Fibroblast of skin of abdomen (primary cell): ENCODE results near the gene GDF9.
"Not testable (repeated sequence)": the region's sequence is repeated elsewhere in the genome, so short reads cannot be mapped to it uniquely, and the experiment has no call there.

ENCODE experiments used
- DNase-seq: peaks from one replicate; pipeline ENCODE4 v3.0.0-alpha.2; 2013

Gene GDF9

DNA sequence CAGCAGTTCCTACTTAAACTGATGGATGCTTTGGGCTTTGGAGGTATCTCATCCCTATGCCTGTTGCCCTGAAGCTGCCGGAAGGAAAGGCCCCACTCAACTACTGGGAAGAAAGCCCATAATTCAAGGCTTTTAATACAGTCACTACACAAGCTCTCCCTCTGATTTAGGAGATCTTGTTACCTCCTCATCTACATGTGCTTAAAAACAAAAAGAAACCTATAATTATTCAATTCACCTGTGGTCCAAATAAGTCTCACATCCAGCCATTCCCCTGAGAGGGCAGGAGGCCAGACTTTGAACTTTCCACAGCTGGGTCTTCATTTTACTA is 6.5 kb upstream of the GDF9 start:
- DNase-seq: no peak

DNA sequence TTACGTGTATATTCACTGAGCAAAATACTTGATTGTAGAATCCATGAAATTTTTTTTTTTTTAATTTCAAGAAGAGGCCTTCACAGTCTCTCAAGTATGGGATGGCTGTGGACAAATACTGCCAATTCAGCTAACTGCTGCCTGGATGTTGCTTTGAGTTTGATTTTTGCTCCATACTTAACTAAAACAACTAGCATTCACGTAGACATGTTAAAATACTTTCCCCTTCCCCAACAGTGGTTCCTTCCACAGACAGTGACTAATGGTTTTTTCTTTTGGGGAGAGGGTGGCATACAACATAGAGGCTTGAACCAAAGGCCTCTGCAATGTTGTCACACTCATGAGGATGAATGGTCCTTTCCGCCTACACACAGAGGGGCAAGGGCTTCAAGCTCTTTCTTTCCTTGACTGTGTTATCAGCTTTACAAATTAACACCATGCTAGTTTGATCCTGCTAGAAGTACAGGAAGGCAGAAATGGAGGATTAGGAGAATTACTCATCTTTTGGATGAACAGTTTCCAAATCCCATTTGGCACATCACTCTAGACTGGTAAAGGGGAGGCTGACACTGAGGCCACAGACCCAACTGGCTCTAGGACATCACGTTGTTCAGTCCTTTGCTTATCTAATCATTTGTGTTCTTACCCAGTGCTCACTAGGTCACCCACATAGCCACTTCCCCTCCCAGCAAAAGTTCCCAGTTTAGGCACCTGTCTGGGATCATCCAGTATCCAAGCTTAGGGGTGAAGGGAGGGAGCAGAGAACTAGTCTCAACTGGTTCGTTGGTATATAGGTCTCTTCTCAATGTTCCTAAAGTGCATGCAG is 5.4 kb upstream of the GDF9 start:
- DNase-seq: no peak

DNA sequence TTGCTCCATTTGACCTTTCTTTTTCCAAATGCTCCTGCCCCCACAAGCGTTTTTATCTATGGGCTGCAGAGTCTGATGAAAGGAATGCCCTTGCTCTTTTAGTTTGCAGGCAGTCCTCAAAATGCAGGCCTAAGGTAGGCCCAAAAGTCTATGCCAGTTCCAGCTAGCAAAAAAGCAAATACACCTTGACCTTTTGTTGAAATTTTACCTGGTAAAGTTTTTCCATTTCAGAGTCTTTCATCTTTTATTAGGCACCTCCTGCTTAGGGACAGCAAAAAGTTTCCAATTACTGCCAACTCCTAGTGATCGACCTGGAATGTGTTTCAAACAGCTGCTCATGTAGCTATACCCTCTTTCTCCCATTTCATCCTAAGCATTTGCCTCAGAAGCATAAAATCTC is 4.5 kb upstream of the GDF9 start:
- DNase-seq: no peak

DNA sequence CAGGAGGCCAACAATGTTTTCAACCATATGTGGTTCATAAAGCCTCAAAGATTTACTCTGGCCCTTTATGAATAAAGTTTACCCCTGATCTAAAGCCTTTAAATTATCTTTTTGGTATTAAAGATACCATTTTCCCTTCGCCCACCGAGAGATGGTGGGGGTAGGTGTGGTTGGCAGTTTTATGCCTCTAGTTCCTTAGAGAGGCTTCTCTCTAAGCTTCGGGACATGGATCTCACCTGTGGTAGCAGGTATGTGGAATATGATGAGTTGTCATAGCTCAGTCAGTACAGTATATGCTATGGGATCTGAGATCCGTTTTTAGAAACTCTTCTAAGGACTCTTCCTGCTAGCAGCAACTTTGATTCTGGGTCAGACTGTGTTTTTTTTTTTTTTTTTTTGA is 2.5 kb upstream of the GDF9 start:
- no peak for DNase-seq

DNA sequence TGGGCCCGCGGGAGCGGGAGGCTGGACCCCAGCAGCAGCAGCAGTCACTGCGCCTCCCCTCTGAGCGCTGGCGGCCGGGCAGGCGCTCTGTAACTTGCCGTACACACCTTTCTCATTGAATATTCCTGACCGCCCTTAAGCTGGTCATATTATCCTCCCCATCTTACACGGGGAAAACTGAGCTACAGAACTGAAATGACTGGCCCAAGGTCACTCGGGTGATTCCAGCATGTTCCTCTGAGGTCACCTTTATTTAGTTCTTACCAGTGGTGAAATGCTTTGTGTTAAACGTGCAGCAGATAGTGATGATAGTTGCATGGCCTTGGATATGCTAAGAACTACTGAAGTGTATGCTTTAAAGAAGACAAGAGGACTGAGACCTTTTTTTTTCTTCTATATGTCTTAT is 780 bp upstream of the GDF9 start:
- no peak for DNase-seq

DNA sequence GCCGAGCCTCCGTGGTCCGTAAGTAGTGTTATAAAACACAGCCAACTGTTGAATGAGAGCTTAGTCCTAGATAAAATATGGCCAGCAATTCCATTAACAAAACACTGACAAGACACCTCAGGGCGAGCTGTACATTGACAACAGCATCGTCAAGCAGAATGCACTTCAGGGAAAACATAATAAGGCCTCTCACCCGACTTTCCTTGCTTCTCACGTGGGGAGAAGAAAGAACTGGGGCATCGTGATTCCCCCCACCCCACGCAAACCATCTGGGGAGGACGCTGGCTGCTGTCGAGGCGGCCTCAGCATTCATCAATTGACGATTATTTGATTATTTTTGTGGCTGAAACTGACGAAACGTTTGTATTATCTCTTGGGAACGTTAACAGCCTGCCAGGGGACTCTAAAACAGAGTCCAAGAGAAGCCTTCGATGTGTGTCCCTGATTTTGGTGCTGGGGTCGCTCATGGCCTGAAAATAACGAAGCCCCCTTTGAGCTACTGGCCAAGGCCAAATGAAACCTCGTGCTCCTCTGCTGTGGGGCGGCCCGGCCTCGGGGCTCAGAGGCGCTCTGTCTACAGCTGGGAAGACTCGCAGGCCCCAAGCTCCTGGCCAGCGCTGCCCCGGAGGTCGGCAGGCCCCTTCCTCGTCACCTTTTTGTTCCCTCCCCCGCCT is 464 bp downstream of the GDF9 start:
- DNase-seq: no peak

DNA sequence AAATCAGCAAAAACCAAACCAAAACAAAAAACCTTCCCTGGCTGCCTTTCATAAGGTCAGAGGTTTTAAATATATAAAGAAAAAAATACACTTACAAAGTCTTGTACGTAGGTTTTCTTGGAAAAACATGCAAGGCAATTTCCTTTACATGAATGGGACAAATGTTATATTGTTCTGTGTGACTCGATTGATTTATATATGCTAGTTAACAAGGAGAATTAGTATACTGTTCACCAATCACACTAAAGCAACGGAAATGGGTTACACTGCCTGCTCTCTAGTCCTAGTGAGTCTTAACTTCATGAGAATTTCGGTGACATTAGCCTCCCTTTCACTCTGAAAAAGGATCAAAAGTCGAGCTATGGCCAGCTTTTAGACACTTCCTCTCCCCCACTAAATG is 5.5 kb downstream of the GDF9 start:
- no peak for DNase-seq

DNA sequence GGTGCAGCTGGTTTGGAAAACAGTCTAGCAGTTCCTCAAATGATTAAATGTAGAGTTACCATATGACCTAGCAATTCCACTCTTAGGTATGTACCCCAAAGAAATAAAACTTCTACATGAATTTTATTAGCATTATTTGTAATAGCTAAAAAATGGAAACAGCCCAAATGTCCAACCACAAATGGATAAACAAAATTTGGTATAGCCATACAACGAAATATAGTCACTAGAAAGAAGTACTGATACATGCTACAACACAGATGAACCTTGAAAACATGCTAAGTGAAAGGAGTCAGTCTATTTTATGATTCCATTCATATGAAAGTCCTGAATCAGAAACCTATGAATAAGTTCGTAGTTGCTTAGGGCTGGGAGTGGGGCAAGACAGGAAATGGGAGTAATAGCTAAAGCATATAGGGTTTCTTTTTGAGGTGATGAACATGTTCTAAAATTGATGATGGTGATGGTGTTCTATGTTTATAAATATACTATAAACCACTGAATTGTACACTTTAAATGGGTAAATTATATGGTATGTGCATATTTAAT is 6.3 kb downstream of the GDF9 start:
- no peak for DNase-seq

DNA sequence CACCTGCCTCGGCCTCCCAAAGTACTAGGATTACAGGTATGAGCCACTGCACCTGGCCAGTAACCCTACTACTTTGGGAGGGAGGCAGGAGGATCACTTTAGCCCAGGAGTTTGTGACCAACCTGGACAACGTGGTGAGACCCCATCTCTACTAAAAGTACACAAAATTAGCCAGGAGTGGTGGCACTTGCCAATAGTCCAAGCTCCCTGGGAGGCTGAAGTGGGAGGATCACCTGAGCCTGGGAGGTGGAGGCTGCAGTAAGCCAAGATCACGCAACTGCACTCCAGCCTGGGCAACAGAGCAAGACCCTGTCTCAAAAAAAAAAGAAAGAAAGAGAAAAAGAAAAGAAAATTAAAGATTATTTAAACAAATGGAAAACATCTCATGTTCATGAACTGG is 10.3 kb downstream of the GDF9 start:
- no peak for DNase-seq

DNA sequence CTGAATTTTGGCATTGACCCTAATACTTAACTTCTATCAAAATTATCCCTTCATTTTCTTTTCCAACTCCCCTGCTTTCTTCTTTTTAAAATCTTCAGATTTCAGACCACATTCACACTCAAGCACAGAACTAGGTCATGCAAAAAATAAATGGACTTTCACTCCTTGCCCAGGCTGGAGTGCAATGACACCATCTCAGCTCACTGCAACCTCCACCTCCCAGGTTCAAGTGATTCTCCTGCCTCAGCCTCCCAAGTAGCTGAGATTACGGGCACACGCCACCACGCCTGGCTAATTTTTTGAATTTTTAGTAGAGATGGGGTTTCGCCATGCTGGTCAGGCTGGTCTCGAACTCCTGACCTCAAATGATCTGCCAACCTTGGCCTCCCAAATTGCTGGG is 11.3 kb downstream of the GDF9 start:
- not testable (repeated sequence) for DNase-seq

DNA sequence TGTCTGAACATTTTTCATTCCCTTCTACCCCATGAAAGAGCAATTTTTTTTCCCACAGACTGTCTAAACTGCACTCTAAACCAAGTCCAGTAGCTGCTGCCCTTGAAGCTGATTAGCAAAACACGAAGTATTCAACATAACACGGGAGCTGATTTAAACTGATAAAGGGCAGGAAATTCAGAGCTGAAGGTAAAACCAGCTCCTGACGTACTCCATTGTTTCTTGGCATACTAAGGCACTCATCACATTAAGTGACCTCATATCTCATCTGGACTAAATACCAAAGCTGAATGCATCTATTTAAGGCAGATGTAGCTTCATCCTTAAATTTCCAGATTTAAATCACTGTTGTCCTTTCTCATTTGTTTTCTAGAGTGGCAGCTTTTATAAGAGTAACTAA is 12.0 kb downstream of the GDF9 start:
- no peak for DNase-seq

DNA sequence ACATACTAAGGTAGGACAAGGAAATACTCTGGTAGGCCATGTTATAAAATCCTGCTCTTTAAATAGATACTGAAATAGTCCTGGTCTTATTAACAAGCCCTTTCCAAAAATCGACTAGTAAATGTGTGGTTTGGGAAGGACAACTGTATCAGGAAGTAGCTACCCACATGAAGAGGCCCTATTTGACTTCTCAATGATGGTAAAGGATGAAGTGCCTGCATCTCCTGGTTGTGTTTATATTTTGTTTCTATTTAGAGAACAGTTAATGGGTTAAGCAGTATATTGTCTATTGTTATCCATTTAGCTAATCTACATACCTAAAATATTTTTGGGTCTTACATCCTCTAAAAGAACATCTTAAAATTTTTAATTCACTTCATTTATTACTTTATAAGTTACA is 12.5 kb downstream of the GDF9 start:
- DNase-seq: no peak

DNA sequence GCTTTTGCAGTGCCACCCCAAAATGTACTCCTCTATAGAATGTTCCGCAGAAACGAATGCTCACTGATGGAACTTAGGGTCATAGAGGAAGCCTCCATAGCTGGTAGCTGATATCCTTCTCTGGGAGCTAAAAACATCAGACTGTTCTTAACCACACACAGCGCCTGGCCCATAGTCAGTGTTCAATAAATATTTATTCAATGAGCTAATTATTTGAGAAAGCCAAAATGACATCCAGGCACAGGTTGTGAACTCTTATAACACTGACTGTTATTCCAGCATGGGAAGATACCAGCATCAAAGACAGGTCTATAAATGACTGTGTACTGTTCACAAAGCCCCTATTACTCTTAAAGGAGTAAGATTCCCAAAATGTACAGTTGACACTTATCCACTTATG is 12.9 kb downstream of the GDF9 start:
- no peak for DNase-seq

DNA sequence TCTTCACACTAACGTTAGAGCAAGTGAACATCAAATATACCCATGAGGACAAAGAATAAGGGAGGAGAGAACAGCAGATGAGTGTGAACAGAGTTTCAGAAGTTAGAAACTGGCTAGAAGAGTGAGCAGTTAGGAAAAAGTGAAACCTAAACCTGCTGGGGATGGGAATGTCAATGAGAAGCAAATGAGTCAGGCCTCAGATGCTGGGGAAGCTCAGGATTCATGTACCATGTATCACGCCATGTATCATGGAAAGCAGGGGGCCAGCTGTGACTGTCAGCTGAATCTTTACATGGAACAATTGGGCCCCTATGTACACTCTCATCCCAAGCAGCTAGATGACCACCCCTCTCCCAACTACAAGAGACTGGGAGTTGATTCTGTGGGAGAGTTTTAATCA is 16.2 kb downstream of the GDF9 start:
- DNase-seq: peak; percentile 55

DNA sequence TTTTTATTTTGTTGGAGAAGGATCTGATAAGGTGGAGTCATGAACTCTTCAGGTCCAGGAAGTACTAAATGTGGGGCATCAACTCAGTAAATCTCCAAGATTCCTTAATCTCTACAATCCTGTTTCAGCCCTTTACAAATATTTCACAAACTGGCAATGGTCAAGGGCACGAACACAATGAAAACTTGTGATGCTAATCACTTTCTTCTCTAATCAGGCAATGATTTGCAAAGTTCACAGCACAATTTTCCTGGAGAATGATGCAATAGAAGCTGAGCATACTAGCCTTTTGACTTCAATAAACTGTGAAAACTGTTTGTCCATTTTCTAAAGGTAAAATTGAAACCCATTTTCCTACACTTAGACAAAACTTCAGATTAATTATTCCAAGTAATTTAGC is 16.9 kb downstream of the GDF9 start:
- no peak for DNase-seq

DNA sequence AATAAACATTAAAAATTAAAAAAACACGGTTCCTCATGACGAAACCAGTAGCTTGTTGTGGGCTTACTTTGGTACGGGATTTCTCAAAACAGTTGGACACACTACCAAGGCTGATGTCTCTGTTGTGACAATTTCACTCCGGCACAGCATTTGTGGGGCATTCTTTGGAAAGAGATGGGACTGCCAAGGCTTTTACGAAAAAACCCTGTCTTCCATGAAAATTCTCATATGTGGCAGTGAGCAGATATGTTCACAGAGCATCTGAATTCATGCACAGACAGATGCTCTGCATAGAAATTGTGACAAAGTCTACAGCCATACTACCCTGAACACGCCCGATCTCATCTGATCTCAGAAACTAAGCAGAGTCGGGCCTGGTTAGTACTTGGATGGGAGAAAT is 18.0 kb downstream of the GDF9 start:
- no peak for DNase-seq

DNA sequence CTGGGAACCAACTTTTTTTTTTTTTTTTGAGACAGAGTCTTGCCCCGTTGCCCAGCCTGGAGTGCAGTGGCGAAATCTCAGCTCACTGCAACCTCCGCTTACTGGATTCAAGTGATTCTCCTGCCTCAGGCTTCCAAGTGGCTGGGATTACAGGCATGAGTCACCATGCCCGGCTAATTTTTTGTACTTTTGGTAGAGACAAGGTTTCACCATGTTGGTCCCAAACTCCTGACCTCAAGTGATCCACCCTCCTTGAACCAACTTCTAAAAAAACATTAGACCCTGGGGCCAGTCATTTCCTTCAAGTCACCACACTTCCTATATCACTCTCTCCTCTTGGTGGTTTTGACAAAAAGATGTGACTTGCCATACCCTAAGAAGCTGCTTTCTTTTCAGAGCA is 25.0 kb downstream of the GDF9 start:
- DNase-seq: no peak

DNA sequence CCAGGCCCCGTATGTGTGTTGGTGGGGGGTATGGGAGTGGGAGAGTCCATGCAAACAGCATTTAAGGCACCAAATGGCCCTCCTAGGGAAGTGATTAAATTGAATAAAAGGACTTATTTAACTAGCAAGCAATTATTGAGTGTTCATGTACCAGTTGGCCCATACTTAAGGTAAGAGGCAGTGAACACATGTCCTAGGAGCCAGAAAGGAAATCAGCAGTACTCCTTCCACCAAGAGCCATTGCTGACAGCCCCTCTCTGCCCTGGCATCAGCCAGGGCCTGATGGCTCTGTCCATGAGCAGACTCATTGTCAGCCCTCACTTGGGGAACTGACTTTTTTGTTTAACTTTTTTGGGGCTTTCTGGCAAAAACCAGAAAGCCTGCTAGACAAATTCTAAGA is 25.4 kb downstream of the GDF9 start:
- no peak for DNase-seq

DNA sequence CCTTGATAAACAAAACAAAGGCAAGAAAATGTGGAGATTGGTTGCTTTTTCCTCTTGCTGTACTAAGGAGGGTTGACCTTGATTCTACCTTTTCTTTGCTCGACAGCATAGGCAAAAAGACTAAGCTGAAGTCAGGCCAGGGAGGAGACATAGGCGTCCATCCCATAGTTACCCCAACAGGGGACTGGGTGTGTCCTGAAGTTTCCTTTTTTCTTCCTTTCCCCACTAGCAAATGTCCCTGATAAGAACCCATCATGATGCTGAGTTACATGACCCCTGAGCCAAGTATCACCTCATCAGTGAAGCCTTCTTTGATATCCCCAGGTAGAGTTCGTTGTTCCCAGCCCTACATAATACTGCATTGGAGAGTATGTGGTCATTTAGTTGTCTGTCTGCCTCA is 26.0 kb downstream of the GDF9 start:
- DNase-seq: no peak

DNA sequence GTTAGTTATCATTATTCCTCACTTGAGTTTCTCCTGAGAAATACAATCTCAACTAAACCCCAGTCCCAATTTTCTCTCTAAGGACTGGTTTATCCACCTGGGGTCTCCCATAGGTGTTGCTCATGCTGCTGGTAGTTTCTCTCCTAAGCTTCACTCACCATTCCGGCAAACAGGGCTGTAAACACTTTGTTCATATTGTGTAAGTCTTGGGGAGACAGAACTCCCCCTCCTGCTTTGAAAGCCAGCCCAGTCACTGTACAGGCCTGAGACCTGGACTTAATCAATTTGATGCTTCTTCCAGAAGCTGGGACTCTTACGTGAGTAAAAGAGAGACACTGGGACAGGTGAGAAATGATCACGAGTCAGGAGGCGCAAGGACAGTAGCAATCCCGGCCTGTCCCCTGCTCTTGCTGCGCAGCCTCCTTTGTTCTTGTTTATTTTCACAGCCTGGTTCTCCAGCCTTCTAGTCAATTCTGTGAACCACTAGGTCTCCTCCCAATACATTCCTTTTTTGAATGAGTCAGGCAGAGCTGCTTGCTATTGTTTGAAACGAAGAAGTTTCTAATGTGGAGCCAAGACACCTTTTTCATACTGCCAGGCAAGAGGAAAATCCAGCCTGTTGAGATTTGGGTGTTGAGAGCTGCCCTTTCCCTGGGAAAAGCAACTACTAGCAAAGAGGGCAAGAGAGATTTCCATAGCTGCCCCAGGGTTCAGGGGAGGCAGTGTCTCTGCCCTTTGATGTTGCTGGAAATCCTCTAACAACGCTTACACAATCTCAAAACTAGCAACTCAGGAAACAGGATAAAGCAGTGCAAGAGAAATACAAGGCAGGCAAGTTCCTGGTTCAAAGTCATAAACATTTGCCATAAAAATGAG is 26.6 kb downstream of the GDF9 start:
- DNase-seq: peak; percentile 54

DNA sequence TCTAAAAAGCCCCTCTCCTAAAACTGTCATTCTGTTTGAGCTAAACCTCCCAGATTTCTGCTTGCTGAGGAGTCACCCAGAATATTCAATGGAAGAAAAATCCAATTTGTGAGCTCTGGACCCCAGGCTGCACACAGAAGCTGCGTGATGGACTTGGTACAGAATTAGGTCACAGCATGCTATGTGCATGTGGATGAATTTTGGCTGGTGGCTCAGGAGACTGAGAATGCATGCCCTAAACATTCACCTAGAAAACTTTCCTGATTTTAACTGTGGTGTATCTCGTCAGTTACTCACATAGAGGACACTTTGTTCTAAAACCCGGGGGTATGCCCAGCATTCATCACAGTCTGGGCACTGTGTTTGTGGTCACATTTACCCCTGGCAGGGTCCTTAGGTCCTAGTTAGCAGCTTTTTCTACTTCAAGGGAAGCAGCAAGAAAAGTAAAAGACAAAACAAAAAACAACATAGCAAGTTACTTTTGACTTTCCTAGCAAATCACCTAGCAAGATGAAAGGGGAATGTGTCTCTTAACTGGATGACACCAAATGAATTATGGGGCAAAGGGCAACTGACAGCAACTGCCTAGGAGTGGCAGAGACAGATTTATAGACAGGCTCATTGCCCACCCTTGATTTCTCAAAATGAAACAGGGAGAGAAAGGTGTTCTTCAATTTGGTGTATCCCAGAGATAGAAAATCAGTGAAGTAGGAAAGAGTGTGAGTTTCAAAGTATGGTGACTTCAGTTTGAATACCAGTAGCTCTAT is 27.6 kb downstream of the GDF9 start:
- DNase-seq: no peak

DNA sequence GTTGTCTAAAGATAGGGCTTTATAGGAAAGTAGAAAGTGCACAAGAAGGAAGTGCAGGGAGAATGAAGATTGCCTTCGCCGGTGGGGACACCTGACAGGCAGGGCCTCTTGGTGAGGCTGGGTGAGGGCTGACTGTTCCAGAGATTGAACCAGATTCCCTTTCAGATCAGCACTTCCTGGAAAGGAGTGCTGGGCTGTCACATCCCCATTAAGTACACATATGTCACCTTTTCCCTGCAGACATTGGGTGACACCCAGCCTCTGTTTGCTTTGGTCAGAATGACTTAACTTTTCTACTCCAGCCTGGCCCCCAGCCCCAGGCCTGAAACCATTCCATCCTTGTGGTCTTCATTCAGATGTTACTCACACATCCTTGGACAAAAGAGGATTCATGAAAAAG is 28.4 kb downstream of the GDF9 start:
- no peak for DNase-seq

DNA sequence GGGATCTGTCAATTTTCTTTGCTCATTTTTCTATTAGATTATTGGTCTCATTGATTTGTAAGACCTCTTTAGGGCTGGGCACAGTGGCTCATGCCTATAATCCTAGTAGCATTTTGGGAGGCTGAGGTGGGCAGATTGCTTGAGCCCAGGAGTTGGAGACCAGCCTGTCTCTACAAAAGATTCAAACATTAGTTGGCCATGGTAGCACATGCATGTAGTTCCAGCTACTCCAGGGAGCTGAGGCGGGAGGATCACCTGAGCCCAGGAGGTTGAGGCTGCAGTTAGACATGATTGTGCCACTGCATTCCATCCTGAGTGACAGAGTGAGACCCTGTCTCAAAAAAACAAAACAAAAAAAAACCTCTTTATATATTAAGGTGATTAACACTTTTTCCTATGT is 29.4 kb downstream of the GDF9 start:
- no peak for DNase-seq
